ENCODE data around the gene WWTR1.

GRCh38 chr3:149536429-149536828 lies 121.4 kb downstream of the WWTR1 start:
- no peak for TF ChIP-seq POLR2A (IDR thresholded peaks at IDR 0.05)
- TF ChIP-seq, protein P1, sequence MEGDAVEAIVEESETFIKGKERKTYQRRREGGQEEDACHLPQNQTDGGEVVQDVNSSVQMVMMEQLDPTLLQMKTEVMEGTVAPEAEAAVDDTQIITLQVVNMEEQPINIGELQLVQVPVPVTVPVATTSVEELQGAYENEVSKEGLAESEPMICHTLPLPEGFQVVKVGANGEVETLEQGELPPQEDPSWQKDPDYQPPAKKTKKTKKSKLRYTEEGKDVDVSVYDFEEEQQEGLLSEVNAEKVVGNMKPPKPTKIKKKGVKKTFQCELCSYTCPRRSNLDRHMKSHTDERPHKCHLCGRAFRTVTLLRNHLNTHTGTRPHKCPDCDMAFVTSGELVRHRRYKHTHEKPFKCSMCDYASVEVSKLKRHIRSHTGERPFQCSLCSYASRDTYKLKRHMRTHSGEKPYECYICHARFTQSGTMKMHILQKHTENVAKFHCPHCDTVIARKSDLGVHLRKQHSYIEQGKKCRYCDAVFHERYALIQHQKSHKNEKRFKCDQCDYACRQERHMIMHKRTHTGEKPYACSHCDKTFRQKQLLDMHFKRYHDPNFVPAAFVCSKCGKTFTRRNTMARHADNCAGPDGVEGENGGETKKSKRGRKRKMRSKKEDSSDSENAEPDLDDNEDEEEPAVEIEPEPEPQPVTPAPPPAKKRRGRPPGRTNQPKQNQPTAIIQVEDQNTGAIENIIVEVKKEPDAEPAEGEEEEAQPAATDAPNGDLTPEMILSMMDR (IDR thresholded peaks at IDR 0.05), result no peak

Measured in uterus (tissue), 2 donors.